ENCODE data around the gene NFIX. TPM values are rescaled to one million over a fixed set of nuclear protein-coding genes. Genes with fewer than 3 reads are reported as not detected.
A peak's percentile ranks its signal among the peaks of the same experiment; 100 is the strongest.

The NFIX gene
- total and polyA plus RNA-seq, 7 donors: 22.2 to 347 (median 220) TPM

DNA sequence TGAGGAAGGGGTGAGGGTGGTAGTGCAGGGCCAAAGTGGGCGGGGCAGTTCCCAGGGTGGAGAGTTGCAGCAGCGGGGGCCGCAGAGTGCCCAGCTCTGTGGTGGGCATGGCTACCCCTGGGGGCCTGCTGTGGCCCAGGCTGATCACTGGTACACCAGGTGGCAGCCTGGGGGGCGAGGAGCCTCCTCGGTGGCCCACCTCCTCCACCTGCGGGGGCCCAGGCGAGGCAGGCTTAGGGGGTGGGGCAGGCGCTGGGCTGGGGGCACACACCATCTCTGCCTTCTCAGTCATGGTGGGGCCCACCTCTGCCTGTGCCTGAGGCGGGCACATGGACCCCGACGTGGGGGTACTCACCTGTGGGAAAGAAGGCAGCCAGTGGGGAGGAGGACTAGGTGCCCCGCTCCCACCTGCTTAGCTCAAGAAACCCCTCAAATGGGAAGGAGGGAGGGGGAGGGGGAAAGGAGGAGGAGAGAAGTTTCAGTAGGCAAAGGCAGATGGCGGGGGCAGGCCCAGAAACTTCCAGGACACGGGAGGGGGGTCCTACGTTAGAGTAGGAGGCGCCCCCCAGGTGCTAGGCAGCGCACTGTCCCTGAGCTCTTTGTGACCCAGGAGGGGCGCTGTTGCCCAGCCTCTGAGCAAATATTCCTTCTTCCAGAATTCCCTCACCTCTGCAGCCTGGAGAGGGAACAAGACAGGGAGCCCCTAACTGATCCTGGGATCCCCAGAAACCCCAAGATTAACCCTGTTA is 105.7 kb downstream of the NFIX start:
- no peaks in the 10 kb centered on the region for H3K9me3 ChIP-seq
- WGBS, 3 donors: 66 to 73% (median 70%) methylated on average over 12 to 18 of the region's 18 CpGs
- intact Hi-C loops (cut with DNase I): no loop called here
- no peaks in the 10 kb centered on the region for H3K27me3 ChIP-seq (ENCODE audit: insufficient read depth in 3 of 3, low read length in 2 of 3)
- ATAC-seq: no peak
- H3K36me3 ChIP-seq (ENCODE audit: insufficient read depth in 1 of 2, low read depth in 1 of 2): peaks cover 0 to 11% of the 10 kb centered on the region in 2 donors
- peak overlapping the region; percentile 74 for H3K27ac ChIP-seq
- TF ChIP-seq, protein P1, sequence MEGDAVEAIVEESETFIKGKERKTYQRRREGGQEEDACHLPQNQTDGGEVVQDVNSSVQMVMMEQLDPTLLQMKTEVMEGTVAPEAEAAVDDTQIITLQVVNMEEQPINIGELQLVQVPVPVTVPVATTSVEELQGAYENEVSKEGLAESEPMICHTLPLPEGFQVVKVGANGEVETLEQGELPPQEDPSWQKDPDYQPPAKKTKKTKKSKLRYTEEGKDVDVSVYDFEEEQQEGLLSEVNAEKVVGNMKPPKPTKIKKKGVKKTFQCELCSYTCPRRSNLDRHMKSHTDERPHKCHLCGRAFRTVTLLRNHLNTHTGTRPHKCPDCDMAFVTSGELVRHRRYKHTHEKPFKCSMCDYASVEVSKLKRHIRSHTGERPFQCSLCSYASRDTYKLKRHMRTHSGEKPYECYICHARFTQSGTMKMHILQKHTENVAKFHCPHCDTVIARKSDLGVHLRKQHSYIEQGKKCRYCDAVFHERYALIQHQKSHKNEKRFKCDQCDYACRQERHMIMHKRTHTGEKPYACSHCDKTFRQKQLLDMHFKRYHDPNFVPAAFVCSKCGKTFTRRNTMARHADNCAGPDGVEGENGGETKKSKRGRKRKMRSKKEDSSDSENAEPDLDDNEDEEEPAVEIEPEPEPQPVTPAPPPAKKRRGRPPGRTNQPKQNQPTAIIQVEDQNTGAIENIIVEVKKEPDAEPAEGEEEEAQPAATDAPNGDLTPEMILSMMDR (IDR thresholded peaks at IDR 0.05): peak; percentile 19
- H3K4me3 ChIP-seq: peak overlapping the region; percentile 64
- DNase-seq: no peak
- H3K4me1 ChIP-seq: peaks cover 4% of the 10 kb centered on the region

DNA sequence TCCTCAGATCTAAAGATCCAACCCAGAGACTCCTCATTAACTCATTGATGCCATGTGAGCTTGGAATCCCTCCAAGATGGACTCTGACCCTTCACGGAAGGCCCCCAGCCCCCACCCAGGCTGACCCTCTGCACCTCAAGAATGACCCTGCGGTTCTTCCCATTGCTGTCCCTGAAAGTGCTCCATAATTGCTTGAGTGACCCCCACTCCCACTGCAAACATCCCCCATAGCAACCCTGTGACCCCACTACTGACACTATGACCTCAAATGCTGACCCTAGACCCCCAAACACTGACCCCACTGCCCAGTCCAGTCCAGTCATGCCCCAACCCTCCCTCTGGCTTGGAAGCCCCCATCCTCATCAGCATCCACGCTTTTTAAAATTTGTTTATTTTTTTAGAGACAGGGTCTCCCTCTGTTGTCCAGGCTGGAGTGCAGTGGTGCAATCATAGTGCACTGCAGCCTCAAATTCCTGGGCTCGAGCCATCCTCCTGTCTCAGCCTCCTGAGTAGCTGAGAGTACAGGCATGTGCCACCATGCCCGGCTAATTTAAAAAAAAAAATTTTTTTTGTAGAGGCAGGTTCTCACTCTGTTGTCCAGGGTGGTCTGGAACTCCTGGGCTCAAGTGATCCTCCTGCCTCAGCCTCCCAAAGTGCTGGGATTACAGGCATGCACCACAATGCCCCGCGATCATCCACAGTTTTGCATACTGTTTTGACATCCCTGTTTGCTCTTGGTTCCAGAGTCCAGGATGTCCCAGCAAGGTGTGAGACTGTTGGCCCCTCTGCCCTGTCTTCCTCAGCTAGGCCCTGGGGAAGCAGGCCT is 106.5 kb downstream of the NFIX start:
- ATAC-seq (no peak), DNase-seq (no peak)
- intact Hi-C loops (cut with DNase I): no loop called here
- Histone ChIP-seq H3K4me3 (peak overlapping the region; percentile 64), H3K4me1 (peaks cover 4% of the 10 kb centered on the region), H3K27me3 (ENCODE audit: insufficient read depth in 3 of 3, low read length in 2 of 3) (no peaks in the 10 kb centered on the region), H3K9me3 (no peaks in the 10 kb centered on the region), H3K27ac (peak overlapping the region; percentile 60), H3K36me3 (ENCODE audit: insufficient read depth in 1 of 2, low read depth in 1 of 2) (peaks cover 0 to 15% of the 10 kb centered on the region in 2 donors)
- 68 to 72% (median 71%) methylated on average over 7 of the region's 7 CpGs for WGBS, 3 donors
- TF ChIP-seq, protein P1 (IDR thresholded peaks at IDR 0.05): no peak

DNA sequence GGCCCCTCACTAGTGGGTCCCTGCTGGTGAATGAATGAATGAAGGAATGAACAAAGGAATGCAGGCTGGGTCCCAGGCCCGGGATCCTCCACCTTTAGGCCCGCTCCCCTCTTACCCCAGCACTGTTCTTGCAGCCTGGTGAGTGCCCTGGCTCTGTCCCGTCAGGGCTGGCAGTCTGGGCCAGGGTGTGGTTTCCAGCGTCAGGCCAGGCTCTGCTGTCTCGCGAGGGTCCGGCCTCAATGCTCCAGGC is 107.1 kb downstream of the NFIX start:
- intact Hi-C loops (cut with DNase I): no loop called here
- peaks cover 0 to 20% of the 10 kb centered on the region in 2 donors for H3K36me3 ChIP-seq (ENCODE audit: insufficient read depth in 1 of 2, low read depth in 1 of 2)
- peak overlapping the region; percentile 64 for H3K4me3 ChIP-seq
- WGBS, 3 donors: 10 to 13% (median 11%) methylated on average over 7 of the region's 7 CpGs
- H3K9me3 ChIP-seq: no peaks in the 10 kb centered on the region
- ATAC-seq: peak in 3 of 4 donors; percentile 14 to 33 (median 19)
- no peaks in the 10 kb centered on the region for H3K27me3 ChIP-seq (ENCODE audit: insufficient read depth in 3 of 3, low read length in 2 of 3)
- H3K4me1 ChIP-seq: peaks cover 4% of the 10 kb centered on the region
- TF ChIP-seq, protein P1 (IDR thresholded peaks at IDR 0.05): no peak
- H3K27ac ChIP-seq: peak overlapping the region; percentile 60
- DNase-seq: no peak

DNA sequence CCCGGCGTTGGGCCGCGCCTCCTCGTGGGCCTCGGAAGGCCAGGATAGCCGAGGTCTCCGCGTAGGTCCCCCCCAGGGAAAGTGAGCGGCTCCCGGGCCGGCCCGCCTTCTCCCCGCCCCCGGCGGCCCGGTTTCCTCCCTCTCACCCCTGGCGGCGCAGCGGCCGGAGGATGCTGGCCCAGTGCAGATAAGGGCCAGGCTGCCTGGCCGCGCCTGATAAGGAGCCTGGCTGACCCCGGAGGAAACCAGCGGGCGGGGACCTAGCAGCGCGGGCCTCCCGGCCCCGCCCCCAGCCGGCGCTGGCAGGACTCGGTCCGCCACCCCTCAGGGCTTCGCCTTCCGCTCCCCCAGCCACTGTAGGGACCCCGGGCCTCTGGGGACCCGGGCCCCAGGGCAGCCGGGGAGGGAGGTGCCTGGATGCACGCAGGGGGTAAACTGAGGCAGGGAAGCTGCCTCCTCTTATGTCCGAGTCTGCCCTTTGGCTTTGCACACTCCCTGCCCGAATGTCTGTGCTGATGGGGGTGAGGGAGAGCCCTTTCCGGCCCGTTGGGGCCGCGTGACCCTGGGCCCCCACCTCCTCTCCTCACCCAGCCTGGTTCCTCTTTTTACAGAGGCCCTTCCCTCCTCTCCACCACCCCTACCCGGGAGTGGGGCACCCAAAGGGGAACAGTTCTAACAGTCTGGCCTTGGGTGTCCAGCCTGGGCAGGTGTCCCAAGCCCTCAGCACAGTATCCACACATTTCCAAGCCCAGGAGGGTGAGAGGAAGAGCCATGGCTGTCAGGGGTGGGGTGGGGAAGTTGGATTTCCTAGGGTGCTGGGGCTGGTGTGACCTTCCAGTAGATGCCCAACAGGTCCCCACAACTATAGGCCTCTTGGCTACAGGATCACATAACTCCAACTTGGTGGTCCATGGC is 107.6 kb downstream of the NFIX start, which contains the start of gene LYL1:
LYL1 (minus strand) TSS at position 193 of the 915 bp plus-strand sequence. CDS start 1,687 bp downstream, outside the sequence.
- Histone ChIP-seq H3K27ac (peak within 1 kb of the TSS; percentile 61), H3K27me3 (ENCODE audit: insufficient read depth in 3 of 3, low read length in 2 of 3) (no peaks in the 10 kb centered on the region), H3K4me3 (peak within 1 kb of the TSS; percentile 64), H3K9me3 (no peaks in the 10 kb centered on the region), H3K36me3 (ENCODE audit: insufficient read depth in 1 of 2, low read depth in 1 of 2) (peaks cover 0 to 26% of the 10 kb centered on the region in 2 donors), H3K4me1 (peaks cover 4% of the 10 kb centered on the region)
- TF ChIP-seq, protein P1 (IDR thresholded peaks at IDR 0.05): no peak
- ATAC-seq: peak; percentile 23 to 42 (median 36)
- DNase-seq: peak; percentile 76 to 88
- intact Hi-C loops (cut with DNase I): no loop called here
- WGBS, 3 donors: 8 to 9% (median 8%) methylated on average over 35 to 47 of the region's 47 CpGs

Data from psoas muscle (tissue), 8 donors.